Trophoblast cell (in vitro differentiated cells and primary cell): Measurements from ENCODE around the gene LRFN2.

ENCODE experiments used
- DNase-seq, 2 donors: peaks; one replicate each; pipeline ENCODE4 v3.0.0-alpha.2; 2016
- H2AFZ ChIP-seq: 2 replicates; pipeline ENCODE4 v1.6.1; 2013; ENCODE audit warnings: low read length, moderate library complexity, mild to moderate bottlenecking; ENCODE audit not compliant: insufficient read depth, poor library complexity
- H2AK5ac ChIP-seq: 2 replicates; pipeline ENCODE4 v1.6.1; 2013; ENCODE audit warnings: mild to moderate bottlenecking, low read length
- H2BK120ac ChIP-seq: 2 replicates; pipeline ENCODE4 v1.6.1; 2013; ENCODE audit warnings: low read length, mild to moderate bottlenecking, moderate library complexity; ENCODE audit not compliant: insufficient read depth, poor library complexity
- H2BK12ac ChIP-seq: 2 replicates; pipeline ENCODE4 v1.6.1; 2013; ENCODE audit warnings: mild to moderate bottlenecking, low read length, moderate library complexity
- H2BK5ac ChIP-seq: 2 replicates; pipeline ENCODE4 v1.6.1; 2013; ENCODE audit warnings: low read length, low read depth, moderate library complexity, mild to moderate bottlenecking; ENCODE audit not compliant: poor library complexity
- H3K14ac ChIP-seq: 2 replicates; pipeline ENCODE4 v1.6.1; 2013; ENCODE audit warnings: mild to moderate bottlenecking, low read length
- H3K18ac ChIP-seq: 2 replicates; pipeline ENCODE4 v1.6.1; 2013; ENCODE audit warnings: mild to moderate bottlenecking, low read length
- H3K23ac ChIP-seq: 2 replicates; pipeline ENCODE4 v1.6.1; 2013; ENCODE audit warnings: low read length
- H3K27ac ChIP-seq: 2 replicates; pipeline ENCODE4 v1.5.1; 2013; ENCODE audit warnings: low read depth, mild to moderate bottlenecking, inconsistent platforms, low read length, moderate library complexity
- H3K27me3 ChIP-seq: 2 replicates; pipeline ENCODE4 v1.6.1; 2013; ENCODE audit warnings: inconsistent platforms, mild to moderate bottlenecking, low read length, moderate library complexity; ENCODE audit not compliant: insufficient read depth
- H3K36me3 ChIP-seq, 2 experiments: 1 replicate in 1 of 2; 2 replicates in 1 of 2; pipeline ENCODE4 v1.6.1; 2013; ENCODE audit warnings: low read length in 2 of 2, mild to moderate bottlenecking in 2 of 2, moderate library complexity in 1 of 2; ENCODE audit not compliant: insufficient read depth in 2 of 2, control insufficient read depth in 1 of 2
- H3K4ac ChIP-seq: 2 replicates; pipeline ENCODE4 v1.6.1; 2013; ENCODE audit warnings: low read depth, mild to moderate bottlenecking, low read length, moderate library complexity
- H3K4me1 ChIP-seq, 2 experiments: 1 replicate in 1 of 2; 2 replicates in 1 of 2; pipeline ENCODE4 v1.6.1; 2013; ENCODE audit warnings: low read length in 2 of 2, mild to moderate bottlenecking in 2 of 2, moderate library complexity in 1 of 2; ENCODE audit not compliant: insufficient read depth in 2 of 2, control insufficient read depth in 1 of 2
- H3K4me2 ChIP-seq: 2 replicates; pipeline ENCODE4 v1.6.1; 2013; ENCODE audit warnings: inconsistent platforms, mild to moderate bottlenecking, low read length, moderate library complexity
- H3K4me3 ChIP-seq: 2 replicates; pipeline ENCODE4 v1.5.1; 2013; ENCODE audit warnings: mild to moderate bottlenecking, low read depth, low read length, inconsistent platforms
- H3K79me1 ChIP-seq: one replicate; pipeline ENCODE4 v1.6.1; 2013; ENCODE audit warnings: low read length
- H3K79me2 ChIP-seq: 2 replicates; pipeline ENCODE4 v1.6.1; 2013; ENCODE audit warnings: low read length, mild to moderate bottlenecking; ENCODE audit not compliant: control insufficient read depth, insufficient read depth, poor library complexity
- H3K9ac ChIP-seq: 2 replicates; pipeline ENCODE4 v1.6.1; 2013; ENCODE audit warnings: mild to moderate bottlenecking, low read length
- H3K9me3 ChIP-seq: 2 replicates; pipeline ENCODE4 v1.6.1; 2013; ENCODE audit warnings: low read depth, mild to moderate bottlenecking, control low read depth, inconsistent platforms, low read length; ENCODE audit not compliant: insufficient read depth
- H4K12ac ChIP-seq: 2 replicates; pipeline ENCODE4 v1.6.1; 2013; ENCODE audit warnings: low read depth, mild to moderate bottlenecking, low read length, moderate library complexity
- H4K8ac ChIP-seq: 2 replicates; pipeline ENCODE4 v1.6.1; 2013; ENCODE audit warnings: low read depth, mild to moderate bottlenecking, low read length, moderate library complexity
- H4K91ac ChIP-seq: one replicate; pipeline ENCODE4 v1.6.1; 2013; ENCODE audit warnings: low read depth, mild to moderate bottlenecking, low read length, moderate library complexity
- whole genome bisulfite sequencing: extraction: QIAGEN DNeasy Blood & Tissue Kit; methylation state at CpG from one replicate; pipeline ENCODE4 v1.1.7; 2013; ENCODE audit warnings: missing lambda C conversion rate; ENCODE audit not compliant: insufficient read length, insufficient coverage; ENCODE audit errors: extremely low coverage; 5-methylcytosine and 5-hydroxymethylcytosine counted together

Gene LRFN2

GRCh38 chr6:40536442-40536841, 50.7 kb downstream of the LRFN2 start:
- Histone ChIP-seq H4K8ac (no peak overlapping the region), H3K9me3 (no peaks in the 10 kb centered on the region), H3K27ac (no peak overlapping the region), H2BK5ac (no peak overlapping the region), H3K27me3 (no peaks in the 10 kb centered on the region), H3K14ac (no peak overlapping the region), H3K9ac (no peak overlapping the region), H3K4me2 (no peak overlapping the region), H2AK5ac (no peak overlapping the region), H3K23ac (no peak overlapping the region), H3K36me3 (no peaks in the 10 kb centered on the region), H3K4ac (no peak overlapping the region), H2BK12ac (no peak overlapping the region), H3K79me1 (no peaks in the 10 kb centered on the region), H2BK120ac (no peak overlapping the region), H3K18ac (no peak overlapping the region), H4K12ac (no peak overlapping the region), H3K4me3 (no peak overlapping the region), H3K79me2 (no peaks in the 10 kb centered on the region), H3K4me1 (no peaks in the 10 kb centered on the region), H2AFZ (no peak overlapping the region), H4K91ac (no peak overlapping the region)
- DNase-seq: peak in 1 of 2 donors; percentile 4
- no CpG with 5 or more reads among the region's 3 CpGs for WGBS

GRCh38 chr6:40535819-40536380, 51.3 kb downstream of the LRFN2 start:
- WGBS: no CpG with 5 or more reads among the region's 7 CpGs
- no peak overlapping the region for H2AFZ ChIP-seq
- H4K91ac ChIP-seq: no peak overlapping the region

GRCh38 chr6:40535110-40535818, 51.9 kb downstream of the LRFN2 start:
- Histone ChIP-seq H3K27ac (no peak overlapping the region), H3K9me3 (no peaks in the 10 kb centered on the region), H3K4ac (no peak overlapping the region), H3K4me1 (no peaks in the 10 kb centered on the region), H3K79me2 (no peaks in the 10 kb centered on the region), H3K36me3 (no peaks in the 10 kb centered on the region), H3K79me1 (no peaks in the 10 kb centered on the region), H3K4me2 (no peak overlapping the region), H4K91ac (no peak overlapping the region), H3K14ac (no peak overlapping the region), H2BK120ac (no peak overlapping the region), H4K12ac (no peak overlapping the region), H2BK5ac (no peak overlapping the region), H2BK12ac (no peak overlapping the region), H4K8ac (no peak overlapping the region), H3K18ac (no peak overlapping the region), H2AK5ac (no peak overlapping the region), H3K4me3 (no peak overlapping the region), H2AFZ (no peak overlapping the region), H3K9ac (no peak overlapping the region), H3K23ac (no peak overlapping the region), H3K27me3 (no peaks in the 10 kb centered on the region)
- WGBS: no CpG with 5 or more reads among the region's 3 CpGs
- DNase-seq: no peak

More at GRCh38 chr6:40535819-40536380, 51.3 kb downstream of the LRFN2 start:
- no peak overlapping the region for H3K14ac ChIP-seq
- no peak overlapping the region for H3K9ac ChIP-seq
- H3K9me3 ChIP-seq: no peaks in the 10 kb centered on the region
- no peaks in the 10 kb centered on the region for H3K27me3 ChIP-seq
- H2BK5ac ChIP-seq: no peak overlapping the region
- no peaks in the 10 kb centered on the region for H3K36me3 ChIP-seq
- DNase-seq: no peak
- H3K79me1 ChIP-seq: no peaks in the 10 kb centered on the region
- no peak overlapping the region for H4K8ac ChIP-seq
- H3K4me1 ChIP-seq: no peaks in the 10 kb centered on the region
- H3K4me2 ChIP-seq: no peak overlapping the region
- no peak overlapping the region for H2AK5ac ChIP-seq
- H3K79me2 ChIP-seq: no peaks in the 10 kb centered on the region
- no peak overlapping the region for H3K18ac ChIP-seq
- H3K27ac ChIP-seq: no peak overlapping the region
- H2BK120ac ChIP-seq: no peak overlapping the region
- no peak overlapping the region for H3K4ac ChIP-seq
- H3K23ac ChIP-seq: no peak overlapping the region
- H2BK12ac ChIP-seq: no peak overlapping the region
- H4K12ac ChIP-seq: no peak overlapping the region
- no peak overlapping the region for H3K4me3 ChIP-seq

GRCh38 chr6:40532349-40533000, 54.7 kb downstream of the LRFN2 start:
- Histone ChIP-seq H3K79me2 (no peaks in the 10 kb centered on the region), H2BK5ac (no peak overlapping the region), H3K4me1 (no peaks in the 10 kb centered on the region), H2BK12ac (no peak overlapping the region), H4K91ac (no peak overlapping the region), H2BK120ac (no peak overlapping the region), H3K4ac (no peak overlapping the region), H3K9me3 (no peaks in the 10 kb centered on the region), H3K27me3 (no peaks in the 10 kb centered on the region), H4K8ac (no peak overlapping the region), H3K18ac (no peak overlapping the region), H3K9ac (no peak overlapping the region), H3K23ac (no peak overlapping the region), H3K4me2 (no peak overlapping the region), H2AK5ac (no peak overlapping the region), H3K79me1 (no peaks in the 10 kb centered on the region), H4K12ac (no peak overlapping the region), H3K4me3 (no peak overlapping the region), H2AFZ (no peak overlapping the region), H3K14ac (no peak overlapping the region), H3K27ac (no peak overlapping the region), H3K36me3 (no peaks in the 10 kb centered on the region)
- no peak for DNase-seq
- WGBS: no CpG with 5 or more reads among the region's 7 CpGs
